HG03196 (cell line): ENCODE data around the gene SLU7.

Experiments
- ATAC-seq: cut with Tn5 transposase; IDR thresholded peaks from one replicate; pipeline ENCODE4 v1.9.1; 2021; ENCODE audit not compliant: unreplicated experiment

The SLU7 gene

GRCh38 chr5:160369990-160370712 is 48.7 kb downstream of the SLU7 start, which contains the start of gene C1QTNF2:
TSS of gene C1QTNF2 (minus strand) at chr5:160370626. CDS start at chr5:160355011, 15,615 bp downstream.
- ATAC-seq = no peak

DNA sequence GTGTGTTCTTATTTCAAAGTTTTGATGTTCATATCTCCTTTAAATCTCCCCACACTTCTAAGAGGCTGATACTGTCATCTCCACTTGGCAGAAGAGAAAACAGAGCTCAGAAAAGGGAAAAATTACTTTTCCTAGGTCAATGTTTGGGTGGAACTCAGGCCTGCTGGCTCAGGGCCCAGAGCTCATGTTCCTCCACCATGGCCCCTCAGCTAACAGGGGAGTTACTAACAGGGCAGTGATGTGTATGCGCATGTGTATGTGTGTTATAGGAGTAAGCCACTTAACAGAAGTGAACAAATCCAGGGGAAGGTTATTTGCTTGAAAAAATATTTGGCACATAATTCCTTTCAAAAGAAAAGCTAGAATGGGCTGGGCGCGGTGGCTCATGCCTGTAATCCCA is 51.0 kb downstream of the SLU7 start:
- no peak for ATAC-seq

DNA sequence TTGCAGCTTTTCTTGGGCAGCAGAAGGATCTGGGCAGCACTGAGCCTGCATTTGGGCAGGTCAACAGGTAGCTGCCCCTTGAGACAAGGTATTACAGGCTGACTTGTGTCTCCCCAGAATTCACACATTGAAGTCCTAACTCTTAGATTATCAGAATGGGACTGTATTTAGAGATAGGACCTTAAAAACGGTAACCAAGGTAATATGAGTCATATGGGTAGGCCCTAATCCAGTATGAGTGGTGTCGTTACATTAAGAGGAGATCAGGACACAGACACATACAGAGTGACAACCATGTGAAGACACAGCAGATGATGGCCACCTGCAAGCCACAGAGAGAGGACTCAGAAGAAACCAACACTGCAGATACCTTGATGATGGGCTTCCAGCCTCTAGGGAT is 51.6 kb downstream of the SLU7 start:
- no peak for ATAC-seq

GRCh38 chr5:160366230-160366629 is 52.7 kb downstream of the SLU7 start:
- no peak for ATAC-seq

DNA sequence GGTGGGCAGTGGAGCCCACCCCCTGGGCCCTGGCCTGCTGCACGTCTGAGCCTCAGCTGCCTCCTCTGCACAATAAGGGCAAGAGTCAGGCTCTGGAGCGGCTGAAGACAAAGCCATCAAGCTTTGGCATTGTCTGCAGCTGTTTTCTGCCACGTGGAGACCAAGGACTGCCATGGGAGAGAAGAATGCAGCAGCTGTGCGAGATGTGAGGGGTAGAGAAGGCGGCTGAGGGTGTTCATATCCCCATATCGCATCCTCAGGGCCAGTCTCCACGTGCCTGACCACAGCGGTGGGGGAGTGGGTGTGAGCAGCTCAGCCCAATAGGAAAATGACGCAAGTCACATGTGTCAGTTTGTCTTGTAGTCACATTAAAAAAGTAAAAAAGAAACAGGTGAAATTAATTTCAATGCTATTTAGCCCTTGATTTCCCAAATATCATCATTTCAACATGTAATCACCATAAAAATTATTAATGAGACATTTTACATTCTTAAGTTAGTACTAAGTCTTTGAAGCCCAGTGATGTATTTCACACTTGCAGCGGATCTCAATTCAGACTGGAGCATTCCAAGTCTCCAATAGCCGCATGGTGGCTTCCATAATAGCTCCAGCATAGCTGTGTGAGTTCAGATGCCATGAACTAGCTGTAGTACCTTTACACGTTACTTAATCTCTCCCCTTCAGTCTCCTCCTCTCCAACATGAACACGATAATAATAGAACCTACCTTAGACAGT is 55.1 kb downstream of the SLU7 start:
- ATAC-seq = no peak

GRCh38 chr5:160363211-160363610 is 55.7 kb downstream of the SLU7 start:
- no peak for ATAC-seq

- no peak for ATAC-seq
These were observed 57.2 kb downstream of the SLU7 start for GRCh38 chr5:160361624-160362228.

DNA sequence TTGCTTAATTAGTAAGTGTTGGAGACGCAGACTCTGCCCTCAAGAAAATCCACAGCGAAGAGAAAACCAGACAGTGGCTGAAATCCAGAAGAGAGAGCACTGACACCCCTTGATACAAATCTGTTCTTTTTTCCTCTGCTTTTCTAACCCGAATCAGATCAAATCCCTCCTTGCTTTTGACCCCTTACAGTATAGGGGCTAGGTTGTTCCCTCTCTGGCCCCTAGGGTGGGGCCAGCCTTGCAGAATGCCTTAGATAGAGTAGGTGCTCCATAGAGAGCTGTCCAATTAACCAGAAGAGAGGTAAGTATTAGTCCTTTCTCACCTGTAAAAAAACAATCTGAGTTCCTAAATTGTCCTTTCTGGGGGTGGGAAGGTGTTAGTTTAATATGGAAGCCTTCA is 58.6 kb downstream of the SLU7 start:
- ATAC-seq = no peak

- no peak for ATAC-seq
These were observed 59.1 kb downstream of the SLU7 start for GRCh38 chr5:160359816-160360215.

DNA sequence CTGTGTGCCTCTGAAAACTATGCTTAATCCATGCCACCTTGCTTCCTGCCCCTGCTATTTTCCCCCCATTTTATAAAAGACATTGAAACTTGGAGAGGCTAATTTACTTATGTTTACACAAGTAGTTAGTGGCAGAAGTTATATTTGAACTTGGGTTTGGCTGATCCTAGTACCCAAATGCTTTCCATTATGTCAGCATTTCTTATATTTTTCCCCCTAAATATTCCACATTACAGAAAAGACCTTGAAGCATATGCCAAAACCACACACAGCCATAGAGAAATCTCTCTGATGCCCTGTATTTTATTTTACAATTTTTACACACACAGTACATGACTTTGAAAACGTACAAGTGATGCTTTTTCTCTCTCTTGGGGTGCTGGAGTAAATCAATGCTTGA is 59.6 kb downstream of the SLU7 start:
- no peak for ATAC-seq

DNA sequence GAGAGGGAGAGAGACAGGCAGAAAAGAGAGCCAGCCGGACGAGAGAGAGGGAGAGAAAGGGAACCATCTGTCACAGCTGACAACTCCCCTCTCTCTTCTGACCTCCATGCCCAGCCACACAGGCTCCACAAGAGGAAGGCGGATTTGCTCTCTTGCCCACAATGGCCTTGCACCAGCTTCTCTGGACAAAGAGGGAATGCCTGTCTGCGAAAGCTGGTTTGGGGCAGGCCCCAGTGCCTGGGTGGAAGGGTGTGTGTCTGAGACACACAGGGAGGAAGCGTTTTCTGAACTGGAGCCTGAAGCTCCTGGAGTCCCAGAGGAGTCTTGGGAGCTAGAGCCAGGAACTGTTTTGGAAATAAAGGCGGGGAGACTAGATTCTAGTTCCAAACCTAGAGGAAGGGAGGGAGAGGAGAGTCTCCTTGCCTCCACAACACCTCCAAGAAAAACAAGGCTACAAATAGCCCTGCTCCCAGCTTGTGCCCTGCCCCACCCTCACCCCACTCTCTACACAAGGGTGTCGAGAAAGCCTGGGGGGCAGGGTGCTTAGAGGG is 60.9 kb downstream of the SLU7 start:
- ATAC-seq = no peak

- ATAC-seq = no peak
These were observed 61.5 kb downstream of the SLU7 start for GRCh38 chr5:160357394-160357793.

GRCh38 chr5:160356550-160357347 is 62.1 kb downstream of the SLU7 start:
- ATAC-seq = no peak

GRCh38 chr5:160354666-160355065 is 64.2 kb downstream of the SLU7 start:
- ATAC-seq = no peak

GRCh38 chr5:160353379-160353778 is 65.5 kb downstream of the SLU7 start:
- ATAC-seq = no peak

GRCh38 chr5:160352308-160352707 is 66.6 kb downstream of the SLU7 start:
- no peak for ATAC-seq
